HEK293 (cell line): ENCODE measurements around the gene RBM20.

ENCODE experiments used
- IKZF3 ChIP-seq: fragments of 450-650 bp; IDR thresholded peaks from 2 replicates; pipeline ENCODE4 v1.5.0; 2018; ENCODE audit warnings: missing biosample characterization, mild to moderate bottlenecking, missing genetic modification characterization, moderate library complexity
- KLF10 ChIP-seq: fragments of 450-650 bp; IDR thresholded peaks from 2 replicates; pipeline ENCODE4 v1.5.1; 2018; ENCODE audit warnings: missing biosample characterization, mild to moderate bottlenecking, missing genetic modification characterization
- KLF9 ChIP-seq: fragments of 450-650 bp; formaldehyde crosslinking; IDR thresholded peaks from 2 replicates; pipeline ENCODE4 v1.5.1; 2016; ENCODE audit warnings: missing biosample characterization, missing genetic modification characterization, low read depth
- OSR2 ChIP-seq: fragments of 450-650 bp; formaldehyde crosslinking; IDR thresholded peaks from 2 replicates; pipeline ENCODE4 v1.5.1; 2016; ENCODE audit warnings: missing biosample characterization, missing genetic modification characterization
- ZEB2 ChIP-seq: fragments of 450-650 bp; formaldehyde crosslinking; IDR thresholded peaks from 2 replicates; pipeline ENCODE4 v1.5.1; 2016; ENCODE audit warnings: missing biosample characterization, missing genetic modification characterization
- ZFP69B ChIP-seq: fragments of 450-650 bp; formaldehyde crosslinking; IDR thresholded peaks from 2 replicates; pipeline ENCODE4 v1.5.1; 2016; ENCODE audit warnings: missing biosample characterization, missing genetic modification characterization
- ZNF121 ChIP-seq: fragments of 450-650 bp; formaldehyde crosslinking; IDR thresholded peaks from 2 replicates; pipeline ENCODE4 v1.5.1; 2016; ENCODE audit warnings: missing biosample characterization, missing genetic modification characterization
- ZNF214 ChIP-seq: fragments of 450-650 bp; formaldehyde crosslinking; IDR thresholded peaks from 2 replicates; pipeline ENCODE4 v1.5.1; 2017; ENCODE audit warnings: missing biosample characterization, mild to moderate bottlenecking, missing genetic modification characterization, borderline replicate concordance
- ZNF266 ChIP-seq: fragments of 450-650 bp; formaldehyde crosslinking; IDR thresholded peaks from 2 replicates; pipeline ENCODE4 v1.5.1; 2016; ENCODE audit warnings: missing biosample characterization, missing genetic modification characterization, low read depth
- ZNF501 ChIP-seq: fragments of 450-650 bp; formaldehyde crosslinking; IDR thresholded peaks from 2 replicates; pipeline ENCODE4 v1.5.1; 2016; ENCODE audit warnings: missing biosample characterization, missing genetic modification characterization
- ZNF529 ChIP-seq: fragments of 450-650 bp; formaldehyde crosslinking; IDR thresholded peaks from 2 replicates; pipeline ENCODE4 v1.5.1; 2017; ENCODE audit warnings: missing genetic modification characterization, missing biosample characterization; ENCODE audit not compliant: insufficient replicate concordance
- ZNF830 ChIP-seq: fragments of 450-650 bp; IDR thresholded peaks from 2 replicates; pipeline ENCODE4 v1.5.0; 2018; ENCODE audit warnings: missing biosample characterization, missing genetic modification characterization, low read depth, mild to moderate bottlenecking, moderate library complexity
- ZNF843 ChIP-seq: fragments of 450-650 bp; formaldehyde crosslinking; IDR thresholded peaks from 2 replicates; pipeline ENCODE4 v1.5.1; 2016; ENCODE audit warnings: missing biosample characterization, missing genetic modification characterization
- ZSCAN23 ChIP-seq: fragments of 450-650 bp; formaldehyde crosslinking; IDR thresholded peaks from 2 replicates; pipeline ENCODE4 v1.5.1; 2016; ENCODE audit warnings: missing biosample characterization, missing genetic modification characterization
- ZSCAN30 ChIP-seq: fragments of 450-650 bp; IDR thresholded peaks from 2 replicates; pipeline ENCODE4 v1.5.1; 2018; ENCODE audit warnings: missing biosample characterization, mild to moderate bottlenecking, missing genetic modification characterization, moderate library complexity
- ZXDB ChIP-seq: fragments of 450-650 bp; formaldehyde crosslinking; IDR thresholded peaks from 2 replicates; pipeline ENCODE4 v1.5.1; 2016; ENCODE audit warnings: missing biosample characterization, missing genetic modification characterization
- TF ChIP-seq, protein P1 (sequence below): fragments of 450-650 bp; formaldehyde crosslinking; IDR thresholded peaks from 2 replicates; pipeline ENCODE4 v1.5.1; 2016; ENCODE audit warnings: missing biosample characterization, missing genetic modification characterization
- TF ChIP-seq, protein P2 (sequence below): fragments of 450-650 bp; formaldehyde crosslinking; IDR thresholded peaks from 2 replicates; pipeline ENCODE4 v1.5.1; 2016; ENCODE audit warnings: missing biosample characterization, missing genetic modification characterization
- TF ChIP-seq, protein P3 (sequence below): fragments of 450-650 bp; formaldehyde crosslinking; IDR thresholded peaks from 2 replicates; pipeline ENCODE4 v1.5.1; 2016; ENCODE audit warnings: missing biosample characterization, missing genetic modification characterization
- TF ChIP-seq, protein P4 (sequence below): fragments of 450-650 bp; formaldehyde crosslinking; IDR thresholded peaks from 2 replicates; pipeline ENCODE4 v1.5.1; 2016; ENCODE audit warnings: missing biosample characterization, missing genetic modification characterization, borderline replicate concordance
- TF ChIP-seq, protein P5 (sequence below): fragments of 450-650 bp; formaldehyde crosslinking; IDR thresholded peaks from 2 replicates; pipeline ENCODE4 v1.5.1; 2016; ENCODE audit warnings: missing biosample characterization, missing genetic modification characterization
- TF ChIP-seq, protein P6 (sequence below): fragments of 450-650 bp; formaldehyde crosslinking; IDR thresholded peaks from 2 replicates; pipeline ENCODE4 v1.5.1; 2016; ENCODE audit warnings: missing biosample characterization, missing genetic modification characterization
- TF ChIP-seq, protein P7 (sequence below): fragments of 450-650 bp; formaldehyde crosslinking; IDR thresholded peaks from 2 replicates; pipeline ENCODE4 v1.5.1; 2016; ENCODE audit warnings: missing biosample characterization, missing genetic modification characterization
- TF ChIP-seq, protein P8 (sequence below): fragments of 450-650 bp; formaldehyde crosslinking; IDR thresholded peaks from 2 replicates; pipeline ENCODE4 v1.5.1; 2016; ENCODE audit warnings: missing biosample characterization, missing genetic modification characterization

RBM20 gene

DNA sequence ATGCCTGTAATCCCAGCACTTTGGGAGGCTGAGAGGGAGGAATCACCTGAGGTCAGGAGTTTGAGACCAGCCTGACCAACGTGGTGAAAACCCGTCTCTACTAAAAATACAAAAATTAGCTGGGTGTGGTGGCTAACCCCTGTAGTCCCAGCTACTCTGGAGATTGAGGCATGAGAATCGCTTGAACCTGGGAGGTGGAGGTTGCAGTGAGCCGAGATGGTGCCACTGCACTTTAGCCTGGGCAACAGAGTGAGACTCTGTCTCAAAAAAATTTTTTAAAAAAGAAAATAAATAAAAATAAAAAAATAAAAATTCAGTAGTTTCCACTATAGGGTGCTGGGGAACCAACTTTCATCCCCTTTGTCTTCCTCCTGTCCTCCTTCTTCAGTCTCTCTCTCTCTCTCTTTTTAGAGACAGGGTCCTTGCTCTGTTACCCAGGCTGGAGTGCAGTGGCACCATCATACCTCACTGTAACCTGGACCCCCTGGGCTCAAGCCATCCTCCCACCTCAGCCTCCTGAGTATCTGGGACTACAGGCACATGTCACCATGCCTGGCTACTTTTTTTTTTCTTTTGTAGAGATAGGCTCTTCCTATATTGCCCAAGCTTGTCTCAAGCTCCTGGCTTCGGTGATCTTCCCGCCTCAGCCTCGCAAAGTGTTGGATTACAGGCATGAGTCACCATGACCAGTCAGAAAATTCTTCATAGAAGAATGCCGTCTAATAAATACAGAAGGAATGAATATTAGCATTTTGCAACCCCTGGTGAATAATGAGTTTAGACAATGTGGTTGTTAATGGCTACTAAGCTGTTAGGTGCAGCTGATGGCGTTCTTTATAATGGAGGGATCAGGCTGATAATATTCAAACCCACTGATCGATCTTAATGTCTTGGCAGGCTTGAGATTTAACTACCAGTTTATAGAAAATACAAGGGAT, 20.6 kb downstream of the RBM20 start (continued):
- TF ChIP-seq, protein P1, sequence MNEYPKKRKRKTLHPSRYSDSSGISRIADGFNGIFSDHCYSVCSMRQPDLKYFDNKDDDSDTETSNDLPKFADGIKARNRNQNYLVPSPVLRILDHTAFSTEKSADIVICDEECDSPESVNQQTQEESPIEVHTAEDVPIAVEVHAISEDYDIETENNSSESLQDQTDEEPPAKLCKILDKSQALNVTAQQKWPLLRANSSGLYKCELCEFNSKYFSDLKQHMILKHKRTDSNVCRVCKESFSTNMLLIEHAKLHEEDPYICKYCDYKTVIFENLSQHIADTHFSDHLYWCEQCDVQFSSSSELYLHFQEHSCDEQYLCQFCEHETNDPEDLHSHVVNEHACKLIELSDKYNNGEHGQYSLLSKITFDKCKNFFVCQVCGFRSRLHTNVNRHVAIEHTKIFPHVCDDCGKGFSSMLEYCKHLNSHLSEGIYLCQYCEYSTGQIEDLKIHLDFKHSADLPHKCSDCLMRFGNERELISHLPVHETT (tag by site-specific recombination): peak; percentile 56; the same call in 1 of the 2 replicates
- TF ChIP-seq, protein P2, sequence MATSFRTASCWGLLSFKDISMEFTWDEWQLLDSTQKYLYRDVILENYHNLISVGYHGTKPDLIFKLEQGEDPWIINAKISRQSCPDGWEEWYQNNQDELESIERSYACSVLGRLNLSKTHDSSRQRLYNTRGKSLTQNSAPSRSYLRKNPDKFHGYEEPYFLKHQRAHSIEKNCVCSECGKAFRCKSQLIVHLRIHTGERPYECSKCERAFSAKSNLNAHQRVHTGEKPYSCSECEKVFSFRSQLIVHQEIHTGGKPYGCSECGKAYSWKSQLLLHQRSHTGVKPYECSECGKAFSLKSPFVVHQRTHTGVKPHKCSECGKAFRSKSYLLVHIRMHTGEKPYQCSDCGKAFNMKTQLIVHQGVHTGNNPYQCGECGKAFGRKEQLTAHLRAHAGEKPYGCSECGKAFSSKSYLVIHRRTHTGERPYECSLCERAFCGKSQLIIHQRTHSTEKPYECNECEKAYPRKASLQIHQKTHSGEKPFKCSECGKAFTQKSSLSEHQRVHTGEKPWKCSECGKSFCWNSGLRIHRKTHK (tag by site-specific recombination): no peak
- TF ChIP-seq, protein P3, sequence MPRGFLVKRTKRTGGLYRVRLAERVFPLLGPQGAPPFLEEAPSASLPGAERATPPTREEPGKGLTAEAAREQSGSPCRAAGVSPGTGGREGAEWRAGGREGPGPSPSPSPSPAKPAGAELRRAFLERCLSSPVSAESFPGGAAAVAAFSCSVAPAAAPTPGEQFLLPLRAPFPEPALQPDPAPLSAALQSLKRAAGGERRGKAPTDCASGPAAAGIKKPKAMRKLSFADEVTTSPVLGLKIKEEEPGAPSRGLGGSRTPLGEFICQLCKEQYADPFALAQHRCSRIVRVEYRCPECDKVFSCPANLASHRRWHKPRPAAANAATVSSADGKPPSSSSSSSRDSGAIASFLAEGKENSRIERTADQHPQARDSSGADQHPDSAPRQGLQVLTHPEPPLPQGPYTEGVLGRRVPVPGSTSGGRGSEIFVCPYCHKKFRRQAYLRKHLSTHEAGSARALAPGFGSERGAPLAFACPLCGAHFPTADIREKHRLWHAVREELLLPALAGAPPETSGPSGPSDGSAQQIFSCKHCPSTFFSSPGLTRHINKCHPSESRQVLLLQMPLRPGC: peak; percentile 87
- TF ChIP-seq OSR2 (tag by site-specific recombination) (peak; percentile 78), ZXDB (tag by site-specific recombination) (peak; percentile 67), ZNF843 (tag by site-specific recombination) (peak; percentile 61; the same call in 1 of the 2 replicates), ZFP69B (tag by site-specific recombination) (0 out of 2 replicates have a peak, but pooled peaks have one; percentile 33), ZNF830 (tag by site-specific recombination) (no peak), ZSCAN30 (peak; percentile 53; the same call in 1 of the 2 replicates), IKZF3 (tag by site-specific recombination) (peak; percentile 27; the same call in 1 of the 2 replicates), ZNF121 (tag by site-specific recombination) (peak; percentile 95), ZNF266 (tag by site-specific recombination) (no peak), ZSCAN23 (tag by site-specific recombination) (0 out of 2 replicates have a peak, but pooled peaks have one; percentile 71), KLF10 (peak; percentile 55), KLF9 (tag by site-specific recombination) (no peak), ZNF214 (tag by site-specific recombination) (no peak), ZNF501 (0 out of 2 replicates have a peak, but pooled peaks have one; percentile 25), ZEB2 (peak; percentile 86; the same call in 1 of the 2 replicates), ZNF529 (tag by site-specific recombination) (no peak)
- TF ChIP-seq, protein P4, sequence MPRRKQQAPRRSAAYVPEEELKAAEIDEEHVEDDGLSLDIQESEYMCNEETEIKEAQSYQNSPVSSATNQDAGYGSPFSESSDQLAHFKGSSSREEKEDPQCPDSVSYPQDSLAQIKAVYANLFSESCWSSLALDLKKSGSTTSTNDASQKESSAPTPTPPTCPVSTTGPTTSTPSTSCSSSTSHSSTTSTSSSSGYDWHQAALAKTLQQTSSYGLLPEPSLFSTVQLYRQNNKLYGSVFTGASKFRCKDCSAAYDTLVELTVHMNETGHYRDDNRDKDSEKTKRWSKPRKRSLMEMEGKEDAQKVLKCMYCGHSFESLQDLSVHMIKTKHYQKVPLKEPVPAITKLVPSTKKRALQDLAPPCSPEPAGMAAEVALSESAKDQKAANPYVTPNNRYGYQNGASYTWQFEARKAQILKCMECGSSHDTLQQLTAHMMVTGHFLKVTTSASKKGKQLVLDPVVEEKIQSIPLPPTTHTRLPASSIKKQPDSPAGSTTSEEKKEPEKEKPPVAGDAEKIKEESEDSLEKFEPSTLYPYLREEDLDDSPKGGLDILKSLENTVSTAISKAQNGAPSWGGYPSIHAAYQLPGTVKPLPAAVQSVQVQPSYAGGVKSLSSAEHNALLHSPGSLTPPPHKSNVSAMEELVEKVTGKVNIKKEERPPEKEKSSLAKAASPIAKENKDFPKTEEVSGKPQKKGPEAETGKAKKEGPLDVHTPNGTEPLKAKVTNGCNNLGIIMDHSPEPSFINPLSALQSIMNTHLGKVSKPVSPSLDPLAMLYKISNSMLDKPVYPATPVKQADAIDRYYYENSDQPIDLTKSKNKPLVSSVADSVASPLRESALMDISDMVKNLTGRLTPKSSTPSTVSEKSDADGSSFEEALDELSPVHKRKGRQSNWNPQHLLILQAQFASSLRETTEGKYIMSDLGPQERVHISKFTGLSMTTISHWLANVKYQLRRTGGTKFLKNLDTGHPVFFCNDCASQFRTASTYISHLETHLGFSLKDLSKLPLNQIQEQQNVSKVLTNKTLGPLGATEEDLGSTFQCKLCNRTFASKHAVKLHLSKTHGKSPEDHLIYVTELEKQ: peak; percentile 63; the same call in 1 of the 2 replicates
- TF ChIP-seq, protein P5, sequence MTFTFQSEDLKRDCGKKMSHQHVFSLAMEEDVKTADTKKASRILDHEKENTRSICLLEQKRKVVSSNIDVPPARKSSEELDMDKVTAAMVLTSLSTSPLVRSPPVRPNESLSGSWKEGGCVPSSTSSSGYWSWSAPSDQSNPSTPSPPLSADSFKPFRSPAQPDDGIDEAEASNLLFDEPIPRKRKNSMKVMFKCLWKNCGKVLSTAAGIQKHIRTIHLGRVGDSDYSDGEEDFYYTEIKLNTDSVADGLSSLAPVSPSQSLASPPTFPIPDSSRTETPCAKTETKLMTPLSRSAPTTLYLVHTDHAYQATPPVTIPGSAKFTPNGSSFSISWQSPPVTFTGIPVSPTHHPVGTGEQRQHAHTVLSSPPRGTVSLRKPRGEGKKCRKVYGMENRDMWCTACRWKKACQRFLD (tag by site-specific recombination): no peak
- TF ChIP-seq, protein P6, sequence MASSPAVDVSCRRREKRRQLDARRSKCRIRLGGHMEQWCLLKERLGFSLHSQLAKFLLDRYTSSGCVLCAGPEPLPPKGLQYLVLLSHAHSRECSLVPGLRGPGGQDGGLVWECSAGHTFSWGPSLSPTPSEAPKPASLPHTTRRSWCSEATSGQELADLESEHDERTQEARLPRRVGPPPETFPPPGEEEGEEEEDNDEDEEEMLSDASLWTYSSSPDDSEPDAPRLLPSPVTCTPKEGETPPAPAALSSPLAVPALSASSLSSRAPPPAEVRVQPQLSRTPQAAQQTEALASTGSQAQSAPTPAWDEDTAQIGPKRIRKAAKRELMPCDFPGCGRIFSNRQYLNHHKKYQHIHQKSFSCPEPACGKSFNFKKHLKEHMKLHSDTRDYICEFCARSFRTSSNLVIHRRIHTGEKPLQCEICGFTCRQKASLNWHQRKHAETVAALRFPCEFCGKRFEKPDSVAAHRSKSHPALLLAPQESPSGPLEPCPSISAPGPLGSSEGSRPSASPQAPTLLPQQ: peak; percentile 59; the same call in 1 of the 2 replicates
- TF ChIP-seq, protein P7, sequence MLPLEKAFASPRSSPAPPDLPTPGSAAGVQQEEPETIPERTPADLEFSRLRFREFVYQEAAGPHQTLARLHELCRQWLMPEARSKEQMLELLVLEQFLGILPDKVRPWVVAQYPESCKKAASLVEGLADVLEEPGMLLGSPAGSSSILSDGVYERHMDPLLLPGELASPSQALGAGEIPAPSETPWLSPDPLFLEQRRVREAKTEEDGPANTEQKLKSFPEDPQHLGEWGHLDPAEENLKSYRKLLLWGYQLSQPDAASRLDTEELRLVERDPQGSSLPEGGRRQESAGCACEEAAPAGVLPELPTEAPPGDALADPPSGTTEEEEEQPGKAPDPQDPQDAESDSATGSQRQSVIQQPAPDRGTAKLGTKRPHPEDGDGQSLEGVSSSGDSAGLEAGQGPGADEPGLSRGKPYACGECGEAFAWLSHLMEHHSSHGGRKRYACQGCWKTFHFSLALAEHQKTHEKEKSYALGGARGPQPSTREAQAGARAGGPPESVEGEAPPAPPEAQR (tag by site-specific recombination): no peak
- TF ChIP-seq, protein P8, sequence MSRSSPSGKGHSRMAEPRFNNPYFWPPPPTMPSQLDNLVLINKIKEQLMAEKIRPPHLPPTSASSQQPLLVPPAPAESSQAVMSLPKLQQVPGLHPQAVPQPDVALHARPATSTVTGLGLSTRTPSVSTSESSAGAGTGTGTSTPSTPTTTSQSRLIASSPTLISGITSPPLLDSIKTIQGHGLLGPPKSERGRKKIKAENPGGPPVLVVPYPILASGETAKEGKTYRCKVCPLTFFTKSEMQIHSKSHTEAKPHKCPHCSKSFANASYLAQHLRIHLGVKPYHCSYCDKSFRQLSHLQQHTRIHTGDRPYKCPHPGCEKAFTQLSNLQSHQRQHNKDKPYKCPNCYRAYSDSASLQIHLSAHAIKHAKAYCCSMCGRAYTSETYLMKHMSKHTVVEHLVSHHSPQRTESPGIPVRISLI: peak; percentile 30; the same call in 1 of the 2 replicates
